SK-N-SH (cell line): Measurements from ENCODE around the gene HPRT1.

Experiments used
- CTCF ChIP-seq: fragments of 200-600 bp; sonication (generic); IDR thresholded peaks from 2 replicates; pipeline ENCODE4 v1.6.1; 2017; ENCODE audit warnings: antibody characterized with exemption, mild to moderate bottlenecking, moderate library complexity
- FOSL2 ChIP-seq: IDR thresholded peaks from 2 replicates; pipeline ENCODE4 v1.4.0; 2012; ENCODE audit warnings: low read depth, mild to moderate bottlenecking, moderate library complexity, borderline replicate concordance
- GABPA ChIP-seq: IDR thresholded peaks from 2 replicates; pipeline ENCODE4 v1.4.0; 2012; ENCODE audit warnings: low read depth, mild to moderate bottlenecking
- MAX ChIP-seq: IDR thresholded peaks from 2 replicates; pipeline ENCODE4 v1.4.0; 2012; ENCODE audit warnings: low read depth
- MXI1 ChIP-seq: IDR thresholded peaks from 2 replicates; pipeline ENCODE4 v1.6.1; 2012; ENCODE audit warnings: mild to moderate bottlenecking, low read depth, low read length, improper control_type of control experiment
- PBX3 ChIP-seq: IDR thresholded peaks from 2 replicates; pipeline ENCODE4; 2012
- POLR2AphosphoS5 ChIP-seq: IDR thresholded peaks from 2 replicates; pipeline ENCODE4 v1.6.1; 2012; ENCODE audit warnings: low read depth, low read length
- RAD21 ChIP-seq: IDR thresholded peaks from 2 replicates; pipeline ENCODE4 v1.6.1; 2012; ENCODE audit warnings: mild to moderate bottlenecking, low read length
- REST ChIP-seq: IDR thresholded peaks from 2 replicates; pipeline ENCODE4 v1.6.1; 2012; ENCODE audit warnings: mild to moderate bottlenecking, low read depth, low read length, moderate library complexity
- TAF1 ChIP-seq: IDR thresholded peaks from 2 replicates; pipeline ENCODE4 v1.6.1; 2012; ENCODE audit warnings: low read depth, mild to moderate bottlenecking, low read length, moderate library complexity, borderline replicate concordance
- TEAD4 ChIP-seq: IDR thresholded peaks from 2 replicates; pipeline ENCODE4 v1.4.0; 2012; ENCODE audit warnings: mild to moderate bottlenecking, borderline replicate concordance; ENCODE audit not compliant: insufficient read depth
- USF1 ChIP-seq: IDR thresholded peaks from 2 replicates; pipeline ENCODE4 v1.4.0; 2012; ENCODE audit warnings: low read depth, borderline replicate concordance
- USF2 ChIP-seq: fragments of 150-350 bp; IDR thresholded peaks from 2 replicates; pipeline ENCODE4 v1.6.1; 2017; ENCODE audit warnings: antibody characterized with exemption, low read length, low read depth, borderline replicate concordance

- no peak for TF ChIP-seq REST
- no peak for TF ChIP-seq MAX
- TF ChIP-seq TEAD4 = no peak
- no peak for TF ChIP-seq CTCF
- TF ChIP-seq PBX3 = no peak
- no peak for TF ChIP-seq USF1
- TF ChIP-seq RAD21 = no peak
- TF ChIP-seq TAF1 = no peak
- TF ChIP-seq POLR2AphosphoS5 = no peak
- TF ChIP-seq FOSL2 = no peak; the same call in 1 of the 2 replicates
- no peak for TF ChIP-seq GABPA
- no peak for TF ChIP-seq MXI1
- no peak for TF ChIP-seq USF2
Measured at GRCh38 chrX:134480061-134480460, 20.1 kb downstream of the HPRT1 start.
